Measurements from ENCODE around the gene NCOR1. TPM values are rescaled to one million over a fixed set of nuclear protein-coding genes. Genes with fewer than 3 reads are reported as not detected.
"Not testable (repeated sequence)": the region's sequence is repeated elsewhere in the genome, so short reads cannot be mapped to it uniquely, and the experiment has no call there.

Gene NCOR1
- total and polyA plus RNA-seq, 2 donors = 51.5 to 62.2 TPM

- H3K36me3 ChIP-seq (ENCODE audit: control insufficient read depth in 2 of 2, insufficient read depth in 2 of 2, low read length in 1 of 2) = peaks cover 33 to 61% of the 10 kb centered on the region in 2 donors
- WGBS = 99% methylated on average over 11 of the region's 11 CpGs
- no peak for DNase-seq (ENCODE audit: low read depth in 6 of 9, low spot score in 9 of 9)
Observed at GRCh38 chr17:16120937-16121336, 94.4 kb downstream of the NCOR1 start.

GRCh38 chr17:16117149-16117548, 98.2 kb downstream of the NCOR1 start:
- no peak for DNase-seq (ENCODE audit: low read depth in 6 of 9, low spot score in 9 of 9)
- Histone ChIP-seq H3K4me3 (ENCODE audit: low read length in 2 of 2) (no peak overlapping the region), H3K27me3 (ENCODE audit: control insufficient read depth in 2 of 2, insufficient read depth in 1 of 2, low read length in 1 of 2) (no peaks in the 10 kb centered on the region), H3K4me1 (ENCODE audit: control insufficient read depth in 2 of 2, insufficient read depth in 2 of 2, low read length in 2 of 2) (no peaks in the 10 kb centered on the region), H3K36me3 (ENCODE audit: control insufficient read depth in 2 of 2, insufficient read depth in 2 of 2, low read length in 1 of 2) (peaks cover 47 to 64% of the 10 kb centered on the region in 2 donors), H3K9me3 (ENCODE audit: control insufficient read depth in 2 of 2, insufficient read depth in 1 of 2, low read length in 1 of 2) (peaks cover 6% of the 10 kb centered on the region in 2 donors), H3K27ac (ENCODE audit: low read depth in 1 of 2, low read length in 1 of 2) (no peak overlapping the region)
- WGBS = 97% methylated on average over 2 of the region's 2 CpGs

More at GRCh38 chr17:16120937-16121336, 94.4 kb downstream of the NCOR1 start:
- Histone ChIP-seq H3K27ac (ENCODE audit: low read depth in 1 of 2, low read length in 1 of 2) (no peak overlapping the region), H3K27me3 (ENCODE audit: control insufficient read depth in 2 of 2, insufficient read depth in 1 of 2, low read length in 1 of 2) (no peaks in the 10 kb centered on the region), H3K9me3 (ENCODE audit: control insufficient read depth in 2 of 2, insufficient read depth in 1 of 2, low read length in 1 of 2) (no peaks in the 10 kb centered on the region), H3K4me1 (ENCODE audit: control insufficient read depth in 2 of 2, insufficient read depth in 2 of 2, low read length in 2 of 2) (no peaks in the 10 kb centered on the region), H3K4me3 (ENCODE audit: low read length in 2 of 2) (no peak overlapping the region)

- H3K4me3 ChIP-seq (ENCODE audit: low read length in 2 of 2); H3K27ac ChIP-seq (ENCODE audit: low read depth in 1 of 2, low read length in 1 of 2); H3K4me1 ChIP-seq (ENCODE audit: control insufficient read depth in 2 of 2, insufficient read depth in 2 of 2, low read length in 2 of 2); DNase-seq (ENCODE audit: low read depth in 6 of 9, low spot score in 9 of 9); H3K27me3 ChIP-seq (ENCODE audit: control insufficient read depth in 2 of 2, insufficient read depth in 1 of 2, low read length in 1 of 2); H3K9me3 ChIP-seq (ENCODE audit: control insufficient read depth in 2 of 2, insufficient read depth in 1 of 2, low read length in 1 of 2): not testable (repeated sequence)
- peaks cover 38 to 53% of the 10 kb centered on the region in 2 donors for H3K36me3 ChIP-seq (ENCODE audit: control insufficient read depth in 2 of 2, insufficient read depth in 2 of 2, low read length in 1 of 2)
- WGBS = 99% methylated on average over 3 of the region's 3 CpGs
Observed at GRCh38 chr17:16115077-16115698, 100.1 kb downstream of the NCOR1 start.

DNA sequence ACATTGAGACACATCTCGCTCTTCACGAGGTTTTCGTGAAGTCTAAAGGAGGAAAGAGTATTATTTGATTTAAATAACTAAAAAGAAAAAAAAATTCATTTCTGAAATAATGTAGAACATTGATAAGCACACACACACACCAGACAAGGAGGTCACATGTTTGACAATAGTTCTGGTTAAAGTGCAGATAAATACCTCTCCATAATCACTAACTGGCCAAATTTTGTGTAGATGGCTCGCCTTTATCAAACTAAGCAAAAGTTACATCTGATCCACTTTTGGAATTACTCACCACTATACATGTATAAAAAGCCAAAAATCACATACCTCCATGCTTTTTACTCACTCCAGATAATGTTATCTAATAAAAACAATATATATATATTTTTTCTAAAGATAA, 106.5 kb downstream of the NCOR1 start:
- Histone ChIP-seq H3K27ac (ENCODE audit: low read depth in 1 of 2, low read length in 1 of 2) (no peak overlapping the region), H3K9me3 (ENCODE audit: control insufficient read depth in 2 of 2, insufficient read depth in 1 of 2, low read length in 1 of 2) (no peaks in the 10 kb centered on the region), H3K36me3 (ENCODE audit: control insufficient read depth in 2 of 2, insufficient read depth in 2 of 2, low read length in 1 of 2) (peaks cover 15 to 31% of the 10 kb centered on the region in 2 donors), H3K4me1 (ENCODE audit: control insufficient read depth in 2 of 2, insufficient read depth in 2 of 2, low read length in 2 of 2) (no peaks in the 10 kb centered on the region), H3K27me3 (ENCODE audit: control insufficient read depth in 2 of 2, insufficient read depth in 1 of 2, low read length in 1 of 2) (no peaks in the 10 kb centered on the region), H3K4me3 (ENCODE audit: low read length in 2 of 2) (no peak overlapping the region)
- WGBS = over 99% methylated on average over 4 of the region's 4 CpGs
- DNase-seq (ENCODE audit: low read depth in 6 of 9, low spot score in 9 of 9) = no peak

- no peak overlapping the region for H3K4me3 ChIP-seq (ENCODE audit: low read length in 2 of 2)
- no peaks in the 10 kb centered on the region for H3K4me1 ChIP-seq (ENCODE audit: control insufficient read depth in 2 of 2, insufficient read depth in 2 of 2, low read length in 2 of 2)
- no peak overlapping the region for H3K27ac ChIP-seq (ENCODE audit: low read depth in 1 of 2, low read length in 1 of 2)
- no peaks in the 10 kb centered on the region for H3K9me3 ChIP-seq (ENCODE audit: control insufficient read depth in 2 of 2, insufficient read depth in 1 of 2, low read length in 1 of 2)
- no peaks in the 10 kb centered on the region for H3K27me3 ChIP-seq (ENCODE audit: control insufficient read depth in 2 of 2, insufficient read depth in 1 of 2, low read length in 1 of 2)
- WGBS = 99% methylated on average over 1 of the region's 1 CpG
- peaks cover 19 to 32% of the 10 kb centered on the region in 2 donors for H3K36me3 ChIP-seq (ENCODE audit: control insufficient read depth in 2 of 2, insufficient read depth in 2 of 2, low read length in 1 of 2)
- DNase-seq (ENCODE audit: low read depth in 6 of 9, low spot score in 9 of 9) = no peak
Observed at GRCh38 chr17:16108386-16108785, 106.9 kb downstream of the NCOR1 start.

GRCh38 chr17:16107165-16107770, 108.1 kb downstream of the NCOR1 start:
- H3K36me3 ChIP-seq (ENCODE audit: control insufficient read depth in 2 of 2, insufficient read depth in 2 of 2, low read length in 1 of 2) = peaks cover 17 to 36% of the 10 kb centered on the region in 2 donors

GRCh38 chr17:16106161-16106891, 109.0 kb downstream of the NCOR1 start:
- no peaks in the 10 kb centered on the region for H3K4me1 ChIP-seq (ENCODE audit: control insufficient read depth in 2 of 2, insufficient read depth in 2 of 2, low read length in 2 of 2)
- H3K27ac ChIP-seq (ENCODE audit: low read depth in 1 of 2, low read length in 1 of 2) = no peak overlapping the region
- H3K4me3 ChIP-seq (ENCODE audit: low read length in 2 of 2) = no peak overlapping the region
- no peaks in the 10 kb centered on the region for H3K9me3 ChIP-seq (ENCODE audit: control insufficient read depth in 2 of 2, insufficient read depth in 1 of 2, low read length in 1 of 2)
- H3K27me3 ChIP-seq (ENCODE audit: control insufficient read depth in 2 of 2, insufficient read depth in 1 of 2, low read length in 1 of 2) = no peaks in the 10 kb centered on the region
- peaks cover 20 to 42% of the 10 kb centered on the region in 2 donors for H3K36me3 ChIP-seq (ENCODE audit: control insufficient read depth in 2 of 2, insufficient read depth in 2 of 2, low read length in 1 of 2)
- no peak for DNase-seq (ENCODE audit: low read depth in 6 of 9, low spot score in 9 of 9)
- WGBS = 96% methylated on average over 1 of the region's 1 CpG

More at GRCh38 chr17:16107165-16107770, 108.1 kb downstream of the NCOR1 start:
- Histone ChIP-seq H3K27me3 (ENCODE audit: control insufficient read depth in 2 of 2, insufficient read depth in 1 of 2, low read length in 1 of 2) (no peaks in the 10 kb centered on the region), H3K27ac (ENCODE audit: low read depth in 1 of 2, low read length in 1 of 2) (no peak overlapping the region), H3K9me3 (ENCODE audit: control insufficient read depth in 2 of 2, insufficient read depth in 1 of 2, low read length in 1 of 2) (no peaks in the 10 kb centered on the region), H3K4me3 (ENCODE audit: low read length in 2 of 2) (no peak overlapping the region), H3K4me1 (ENCODE audit: control insufficient read depth in 2 of 2, insufficient read depth in 2 of 2, low read length in 2 of 2) (no peaks in the 10 kb centered on the region)
- WGBS = 99% methylated on average over 8 of the region's 8 CpGs
- no peak for DNase-seq (ENCODE audit: low read depth in 6 of 9, low spot score in 9 of 9)

GRCh38 chr17:16104189-16104588, 111.1 kb downstream of the NCOR1 start:
- WGBS = 98% methylated on average over 4 of the region's 4 CpGs
- Histone ChIP-seq H3K27me3 (ENCODE audit: control insufficient read depth in 2 of 2, insufficient read depth in 1 of 2, low read length in 1 of 2) (no peaks in the 10 kb centered on the region), H3K36me3 (ENCODE audit: control insufficient read depth in 2 of 2, insufficient read depth in 2 of 2, low read length in 1 of 2) (peaks cover 27 to 53% of the 10 kb centered on the region in 2 donors), H3K4me3 (ENCODE audit: low read length in 2 of 2) (no peak overlapping the region), H3K27ac (ENCODE audit: low read depth in 1 of 2, low read length in 1 of 2) (no peak overlapping the region), H3K4me1 (ENCODE audit: control insufficient read depth in 2 of 2, insufficient read depth in 2 of 2, low read length in 2 of 2) (no peaks in the 10 kb centered on the region), H3K9me3 (ENCODE audit: control insufficient read depth in 2 of 2, insufficient read depth in 1 of 2, low read length in 1 of 2) (no peaks in the 10 kb centered on the region)
- DNase-seq (ENCODE audit: low read depth in 6 of 9, low spot score in 9 of 9) = no peak

GRCh38 chr17:16101440-16101839, 113.9 kb downstream of the NCOR1 start:
- H3K9me3 ChIP-seq (ENCODE audit: control insufficient read depth in 2 of 2, insufficient read depth in 1 of 2, low read length in 1 of 2) = no peaks in the 10 kb centered on the region
- no peak overlapping the region for H3K4me3 ChIP-seq (ENCODE audit: low read length in 2 of 2)
- no peak for DNase-seq (ENCODE audit: low read depth in 6 of 9, low spot score in 9 of 9)
- WGBS = 97% methylated on average over 6 of the region's 6 CpGs
- H3K4me1 ChIP-seq (ENCODE audit: control insufficient read depth in 2 of 2, insufficient read depth in 2 of 2, low read length in 2 of 2) = no peaks in the 10 kb centered on the region
- H3K27me3 ChIP-seq (ENCODE audit: control insufficient read depth in 2 of 2, insufficient read depth in 1 of 2, low read length in 1 of 2) = no peaks in the 10 kb centered on the region
- no peak overlapping the region for H3K27ac ChIP-seq (ENCODE audit: low read depth in 1 of 2, low read length in 1 of 2)
- H3K36me3 ChIP-seq (ENCODE audit: control insufficient read depth in 2 of 2, insufficient read depth in 2 of 2, low read length in 1 of 2) = peaks cover 39 to 62% of the 10 kb centered on the region in 2 donors
